A673 (cell line): Measurements from ENCODE around the gene TSPAN10.

Experiments
- EZH2 ChIP-seq: fragments of 200-600 bp; sonication (generic); IDR thresholded peaks from 2 replicates; pipeline ENCODE4 v1.6.1; 2017; ENCODE audit warnings: borderline replicate concordance, low read depth, mild to moderate bottlenecking, mixed read lengths, antibody characterized with exemption, low read length; ENCODE audit not compliant: poor library complexity, severe bottlenecking
- TF ChIP-seq, protein P1 (sequence below): fragments of 300-800, 200-600 bp; sonication (generic); conservative IDR thresholded peaks from 2 replicates; pipeline ENCODE4 v1.5.1; 2017; ENCODE audit warnings: low read depth, mild to moderate bottlenecking, antibody characterized with exemption, low read length, moderate library complexity, mixed read lengths

DNA sequence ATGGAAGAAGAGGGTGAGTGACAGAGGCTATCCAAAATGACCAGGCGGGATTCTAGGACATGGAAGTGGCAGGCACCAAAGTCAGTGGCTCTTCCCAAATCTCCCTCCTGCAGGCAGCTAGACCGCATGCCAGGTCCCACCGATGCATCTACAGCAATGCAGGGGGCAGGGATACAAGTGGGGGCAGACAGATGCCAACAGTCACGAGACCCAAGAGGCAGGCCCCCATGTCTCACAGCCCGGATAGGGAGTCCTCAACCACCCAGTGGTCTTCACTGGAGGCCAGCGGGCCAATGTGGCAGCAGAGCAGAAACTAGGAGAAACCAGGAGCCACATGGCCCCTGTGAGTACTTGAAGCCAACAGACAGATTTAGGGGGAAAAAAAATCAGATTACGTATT, 20.1 kb upstream of the TSPAN10 start:
- TF ChIP-seq, protein P1, sequence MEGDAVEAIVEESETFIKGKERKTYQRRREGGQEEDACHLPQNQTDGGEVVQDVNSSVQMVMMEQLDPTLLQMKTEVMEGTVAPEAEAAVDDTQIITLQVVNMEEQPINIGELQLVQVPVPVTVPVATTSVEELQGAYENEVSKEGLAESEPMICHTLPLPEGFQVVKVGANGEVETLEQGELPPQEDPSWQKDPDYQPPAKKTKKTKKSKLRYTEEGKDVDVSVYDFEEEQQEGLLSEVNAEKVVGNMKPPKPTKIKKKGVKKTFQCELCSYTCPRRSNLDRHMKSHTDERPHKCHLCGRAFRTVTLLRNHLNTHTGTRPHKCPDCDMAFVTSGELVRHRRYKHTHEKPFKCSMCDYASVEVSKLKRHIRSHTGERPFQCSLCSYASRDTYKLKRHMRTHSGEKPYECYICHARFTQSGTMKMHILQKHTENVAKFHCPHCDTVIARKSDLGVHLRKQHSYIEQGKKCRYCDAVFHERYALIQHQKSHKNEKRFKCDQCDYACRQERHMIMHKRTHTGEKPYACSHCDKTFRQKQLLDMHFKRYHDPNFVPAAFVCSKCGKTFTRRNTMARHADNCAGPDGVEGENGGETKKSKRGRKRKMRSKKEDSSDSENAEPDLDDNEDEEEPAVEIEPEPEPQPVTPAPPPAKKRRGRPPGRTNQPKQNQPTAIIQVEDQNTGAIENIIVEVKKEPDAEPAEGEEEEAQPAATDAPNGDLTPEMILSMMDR, result no peak
- no peak for TF ChIP-seq EZH2
